K562 (cell line): ENCODE data around the gene YES1. TPM values are rescaled to one million over a fixed set of nuclear protein-coding genes. Genes with fewer than 3 reads are reported as not detected.

Experiments used
- ATF7 ChIP-seq: fragments of 450-650 bp; IDR thresholded peaks from 2 replicates; pipeline ENCODE4 v1.7.1; 2014; ENCODE audit warnings: mild to moderate bottlenecking, moderate library complexity
- CC2D1A ChIP-seq: fragments of 450-650 bp; IDR thresholded peaks from 2 replicates; pipeline ENCODE4 v1.6.1; 2017; ENCODE audit warnings: mild to moderate bottlenecking
- FOXA3 ChIP-seq, 2 experiments: fragments of 450-650 bp in 1 of 2; sonication (generic) in 1 of 2; formaldehyde crosslinking; IDR thresholded peaks in 1 of 2; conservative IDR thresholded peaks in 1 of 2; 2 replicates each; pipeline versions ENCODE4 v1.4.0 to v1.8.0; 2020 to 2022; ENCODE audit warnings: mild to moderate bottlenecking in 2 of 2, missing genetic modification reagents in 1 of 2
- LCOR ChIP-seq: sonication (generic); formaldehyde crosslinking; IDR thresholded peaks from 2 replicates; pipeline ENCODE4 v1.8.0; 2022; ENCODE audit warnings: mild to moderate bottlenecking, missing genetic modification reagents
- MAZ ChIP-seq, 2 experiments: fragments of 450-650 bp in 1 of 2; sonication (generic) in 1 of 2; formaldehyde crosslinking; IDR thresholded peaks in 1 of 2; conservative IDR thresholded peaks in 1 of 2; 2 replicates each; pipeline versions ENCODE4 v1.4.0 to v1.5.0; 2020; ENCODE audit warnings: mild to moderate bottlenecking in 1 of 2, missing genetic modification reagents in 1 of 2
- PTRF ChIP-seq: fragments of 450-650 bp; IDR thresholded peaks from 2 replicates; pipeline ENCODE4 v1.6.1; 2016; ENCODE audit warnings: mild to moderate bottlenecking, missing genetic modification characterization, missing compliant biosample characterization
- RAD21 ChIP-seq, 2 experiments: fragments of 250-450 bp in 1 of 2; fragments of 450-650 bp in 1 of 2; sonication (Bioruptor Pico) in 1 of 2; formaldehyde crosslinking in 1 of 2; IDR thresholded peaks in 1 of 2; conservative IDR thresholded peaks in 1 of 2; 2 replicates each; pipeline versions ENCODE4 v1.4.0 to v1.8.0; 2020 to 2022; ENCODE audit warnings: mild to moderate bottlenecking in 2 of 2, moderate library complexity in 1 of 2
- ZBTB33 ChIP-seq: sonication (generic); formaldehyde crosslinking; IDR thresholded peaks from 2 replicates; pipeline ENCODE4 v1.8.1; 2023; ENCODE audit warnings: mild to moderate bottlenecking, missing genetic modification reagents
- ZFP36 ChIP-seq: fragments of 150-350 bp; IDR thresholded peaks from 2 replicates; pipeline ENCODE4 v1.6.1; 2018; ENCODE audit warnings: low read length, low read depth; ENCODE audit not compliant: partially characterized antibody
- ZHX1 ChIP-seq: fragments of 150-350 bp; conservative IDR thresholded peaks from 2 replicates; pipeline ENCODE4 v1.6.1; 2014; ENCODE audit warnings: low read length
- ZNF398 ChIP-seq: fragments of 250-450 bp; sonication (Bioruptor Pico); IDR thresholded peaks from 2 replicates; pipeline ENCODE4 v1.8.0; 2021; ENCODE audit warnings: moderate library complexity, mild to moderate bottlenecking, inconsistent platforms
- ZNF589 ChIP-seq: fragments of 200-800 bp; sonication (Bioruptor generic); IDR thresholded peaks from 2 replicates; pipeline ENCODE4 v1.6.1; 2016; ENCODE audit warnings: low read depth, missing genetic modification characterization, missing compliant biosample characterization
- ZNF592 ChIP-seq: fragments of 450-650 bp; IDR thresholded peaks from 2 replicates; pipeline ENCODE4 v1.6.1; 2017; ENCODE audit warnings: antibody characterized with exemption, mild to moderate bottlenecking
- polyA plus RNA-seq, 8 experiments: library from polyadenylated mRNA; depleted of rRNA in 4 of 8; stranded (reverse) in 5 of 8; unstranded in 3 of 8; fragments of >200 nt; fragmentation: Nextera tagmentation in 2 of 8; fragmentation: Illumina TruSeq in 1 of 8; extraction: Ambion mirVana in 2 of 8; extraction: Trizol in 1 of 8; gene quantifications; 2 replicates each; pipeline versions ENCODE4 v1.2.1 to v1.2.3, GENCODE V29; 2011 to 2014; ENCODE audit warnings: inconsistent platforms in 1 of 8, missing spikeins in 1 of 8
- total RNA-seq, 7 experiments: library from RNA; depleted of rRNA in 6 of 7; stranded (reverse); fragments of >200 nt in 6 of 7; fragmentation: Illumina TruSeq in 2 of 7; extraction: Trizol in 2 of 7; gene quantifications; 2 replicates each; pipeline versions ENCODE4 v1.2.1 to v1.2.3, GENCODE V29; 2011 to 2021; ENCODE audit warnings: low replicate concordance in 1 of 7

Gene YES1
- total and polyA plus RNA-seq, 9 of the 15 experiments (the other 6 are each of a cell fraction or from before 2014, with no cell fraction given): 37.2 to 115 (median 77.7) TPM

GRCh38 chr18:839224-840022, 27.4 kb upstream of the YES1 start (continued):
- TF ChIP-seq LCOR (CRISPR knock-in tag) (peak; percentile 65; the same call in 1 of the 2 replicates), ZNF589 (CRISPR knock-in tag) (no peak), ZNF592 (peak; percentile 57; the same call in 1 of the 2 replicates), ZHX1 (0 out of 2 replicates have a peak, but pooled peaks have one; percentile 46), ZNF398 (CRISPR knock-in tag) (no peak), PTRF (no peak), FOXA3 (CRISPR knock-in tag; conservative IDR thresholded peaks at IDR 0.05 in 1 of 2, IDR thresholded peaks at IDR 0.05 in 1 of 2) (peak in 1 of 2 experiments; percentile 12; a peak in 1 of 4 replicates), CC2D1A (peak; percentile 70; the same call in 1 of the 2 replicates), ATF7 (peak; percentile 24; the same call in 1 of the 2 replicates), MAZ (CRISPR knock-in tag; conservative IDR thresholded peaks at IDR 0.05 in 1 of 2, IDR thresholded peaks at IDR 0.05 in 1 of 2) (peak in 1 of 2 experiments; percentile 21; a peak in 1 of 4 replicates), RAD21 (CRISPR knock-in tag; conservative IDR thresholded peaks at IDR 0.05 in 1 of 2, IDR thresholded peaks at IDR 0.05 in 1 of 2) (peak; percentile 83 to 85), ZFP36 (peak; percentile 32), ZBTB33 (CRISPR knock-in tag) (peak; percentile 43; the same call in 1 of the 2 replicates)
